Kidney (tissue), 14 donors: ENCODE measurements around the gene TTLL11. TPM values are rescaled to one million over a fixed set of nuclear protein-coding genes. Genes with fewer than 3 reads are reported as not detected.

Experiments used
- DNase-seq, 5 donors: peaks; one replicate each; pipeline ENCODE4 v3.0.0-alpha.2; 2013 to 2020
- FAIRE-seq: peaks from 2 replicates; lab custom pipeline; 2012; peaks lifted over from hg19 to GRCh38; lab: Jason Lieb, UNC
- H3K27ac ChIP-seq, 2 donors: one replicate each; pipeline ENCODE4 v1.7.0; 2013; ENCODE audit warnings: low read depth in 2 of 2, low read length in 2 of 2, inconsistent platforms in 1 of 2
- H3K27me3 ChIP-seq: one replicate; pipeline ENCODE4 v1.7.1; 2013; ENCODE audit warnings: low read length, inconsistent platforms; ENCODE audit not compliant: control insufficient read depth, insufficient read depth
- H3K36me3 ChIP-seq, 3 donors: one replicate each; pipeline versions ENCODE4 v1.7.0 to v1.7.1; 2013; ENCODE audit warnings: low read length in 3 of 3, control low read depth in 1 of 3, inconsistent platforms in 1 of 3; ENCODE audit not compliant: insufficient read depth in 3 of 3, control insufficient read depth in 2 of 3
- H3K4me1 ChIP-seq, 3 donors: one replicate each; pipeline versions ENCODE4 v1.7.0 to v1.7.1; 2013; ENCODE audit warnings: low read length in 3 of 3, inconsistent platforms in 1 of 3, low read depth in 1 of 3; ENCODE audit not compliant: control insufficient read depth in 2 of 3, insufficient read depth in 2 of 3
- H3K4me3 ChIP-seq, 3 donors: one replicate each; pipeline versions ENCODE4 v1.7.0 to v1.8.1; 2013; ENCODE audit warnings: low read length in 3 of 3, control low read depth in 1 of 3, inconsistent platforms in 1 of 3
- H3K9ac ChIP-seq, 3 donors: one replicate each; pipeline versions ENCODE4 v1.7.0 to v1.7.1; 2013; ENCODE audit warnings: low read length in 3 of 3, control low read depth in 1 of 3, inconsistent platforms in 1 of 3
- H3K9me3 ChIP-seq, 3 donors: one replicate each; pipeline versions ENCODE4 v1.7.0 to v1.7.1; 2013; ENCODE audit warnings: low read length in 3 of 3, control low read depth in 1 of 3, inconsistent platforms in 1 of 3; ENCODE audit not compliant: control insufficient read depth in 2 of 3, insufficient read depth in 1 of 3
- intact Hi-C: fragments of 100-400 bp; cut with DNase I; formaldehyde crosslinking; loops from one replicate; pipeline ENCODE4 v1.11.1; 2022
- polyA plus RNA-seq: library from polyadenylated mRNA; stranded (reverse); fragments of 350-450 nt; fragmentation: Illumina TruSeq; extraction: RNeasy Lipid Tissue Mini Kit (QIAGEN cat#74804); gene quantifications from one replicate; pipeline ENCODE4 v1.2.3, GENCODE V29; 2014; ENCODE audit warnings: low read depth, low replicate concordance; ENCODE audit not compliant: insufficient read depth
- total RNA-seq: library from RNA; stranded (reverse); fragmentation: NEBNext Ultra II Directional; extraction: Animal tissue kit (Norgen Biotek cat#: 25700); gene quantifications from one replicate; pipeline ENCODE4 v1.2.1, GENCODE V29; 2021
- TF ChIP-seq, protein P1 (sequence below): IDR thresholded peaks from 3 replicates; pipeline ENCODE4 v1.5.1; 2012; ENCODE audit warnings: mild to moderate bottlenecking, moderate library complexity, borderline replicate concordance; ENCODE audit not compliant: insufficient read depth; ENCODE audit errors: extremely low read depth
- donor health status: control.
- donor health status: control.
- donor health status: control.
- donor health status: control.
- donor health status: control.
- donor health status: DM: yes; HTN: yes; CAD: no.
- donor health status: Normal renal cell carcinoma (clear cell type).

TTLL11 gene
- total and polyA plus RNA-seq, 2 donors from 2014 or later, result 2.3 to 10.0 TPM

DNA sequence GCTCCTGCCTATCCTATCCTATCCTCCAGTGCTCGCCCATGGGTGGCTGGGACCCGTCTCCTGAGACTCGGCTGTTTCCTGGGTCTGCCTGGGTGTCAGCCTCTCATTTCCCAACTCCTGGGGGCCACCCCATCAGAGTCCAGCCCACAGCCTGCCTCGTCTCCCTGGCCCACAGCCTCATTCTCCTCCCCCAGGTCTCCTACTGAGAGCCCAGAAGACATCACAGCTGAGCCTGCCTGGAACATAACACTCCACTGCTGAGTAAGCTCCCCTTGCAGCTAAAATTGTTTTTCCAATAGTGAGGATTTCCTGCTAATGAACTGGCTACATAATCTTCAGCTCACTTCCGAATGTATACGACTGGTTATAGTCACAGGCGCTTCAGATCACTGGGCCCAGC is 95.3 kb downstream of the TTLL11 start:
- H3K4me3 ChIP-seq, result no peak overlapping the region
- no peaks in the 10 kb centered on the region for H3K4me1 ChIP-seq
- no peak overlapping the region for H3K9ac ChIP-seq
- H3K27ac ChIP-seq, result no peak overlapping the region
- TF ChIP-seq, protein P1, sequence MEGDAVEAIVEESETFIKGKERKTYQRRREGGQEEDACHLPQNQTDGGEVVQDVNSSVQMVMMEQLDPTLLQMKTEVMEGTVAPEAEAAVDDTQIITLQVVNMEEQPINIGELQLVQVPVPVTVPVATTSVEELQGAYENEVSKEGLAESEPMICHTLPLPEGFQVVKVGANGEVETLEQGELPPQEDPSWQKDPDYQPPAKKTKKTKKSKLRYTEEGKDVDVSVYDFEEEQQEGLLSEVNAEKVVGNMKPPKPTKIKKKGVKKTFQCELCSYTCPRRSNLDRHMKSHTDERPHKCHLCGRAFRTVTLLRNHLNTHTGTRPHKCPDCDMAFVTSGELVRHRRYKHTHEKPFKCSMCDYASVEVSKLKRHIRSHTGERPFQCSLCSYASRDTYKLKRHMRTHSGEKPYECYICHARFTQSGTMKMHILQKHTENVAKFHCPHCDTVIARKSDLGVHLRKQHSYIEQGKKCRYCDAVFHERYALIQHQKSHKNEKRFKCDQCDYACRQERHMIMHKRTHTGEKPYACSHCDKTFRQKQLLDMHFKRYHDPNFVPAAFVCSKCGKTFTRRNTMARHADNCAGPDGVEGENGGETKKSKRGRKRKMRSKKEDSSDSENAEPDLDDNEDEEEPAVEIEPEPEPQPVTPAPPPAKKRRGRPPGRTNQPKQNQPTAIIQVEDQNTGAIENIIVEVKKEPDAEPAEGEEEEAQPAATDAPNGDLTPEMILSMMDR, result no peak
- FAIRE-seq (no peak), DNase-seq (peak in 1 of 5 donors; percentile 26)
- H3K27me3 ChIP-seq, result no peaks in the 10 kb centered on the region
- H3K36me3 ChIP-seq, result no peaks in the 10 kb centered on the region
- intact Hi-C loops, result loop anchor here (10.0 kb wide), 1 partner anchor 443 kb away; no protein-coding TSS in a partner anchor
- no peaks in the 10 kb centered on the region for H3K9me3 ChIP-seq

DNA sequence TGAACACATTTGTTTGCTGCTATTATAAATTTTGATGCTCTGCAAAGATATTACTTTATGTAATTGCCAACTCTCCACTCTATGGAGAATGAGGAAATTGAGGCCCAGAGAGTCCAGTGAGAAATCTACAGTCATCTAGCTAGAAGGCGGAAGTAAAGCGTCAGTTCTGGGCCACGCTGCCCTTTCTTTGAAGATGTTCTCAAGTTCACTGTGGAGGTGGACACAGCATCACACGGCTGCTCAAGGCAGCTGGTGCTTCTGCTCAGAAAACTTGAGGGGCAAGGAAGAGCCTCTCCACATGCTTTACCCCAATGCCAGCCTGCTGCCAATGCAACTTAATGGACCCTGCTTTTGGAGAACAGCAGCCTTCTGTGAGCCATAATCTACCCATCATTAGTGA is 96.3 kb downstream of the TTLL11 start:
- H3K9ac ChIP-seq, result no peak overlapping the region
- no peak for FAIRE-seq
- no peaks in the 10 kb centered on the region for H3K36me3 ChIP-seq
- H3K9me3 ChIP-seq, result no peaks in the 10 kb centered on the region
- TF ChIP-seq, protein P1, result no peak
- H3K27ac ChIP-seq, result no peak overlapping the region
- H3K4me3 ChIP-seq, result no peak overlapping the region
- H3K4me1 ChIP-seq, result no peaks in the 10 kb centered on the region
- H3K27me3 ChIP-seq, result no peaks in the 10 kb centered on the region
- DNase-seq, result no peak
- intact Hi-C loops, result loop anchor here (10.0 kb wide), 1 partner anchor 442 kb away; no protein-coding TSS in a partner anchor

DNA sequence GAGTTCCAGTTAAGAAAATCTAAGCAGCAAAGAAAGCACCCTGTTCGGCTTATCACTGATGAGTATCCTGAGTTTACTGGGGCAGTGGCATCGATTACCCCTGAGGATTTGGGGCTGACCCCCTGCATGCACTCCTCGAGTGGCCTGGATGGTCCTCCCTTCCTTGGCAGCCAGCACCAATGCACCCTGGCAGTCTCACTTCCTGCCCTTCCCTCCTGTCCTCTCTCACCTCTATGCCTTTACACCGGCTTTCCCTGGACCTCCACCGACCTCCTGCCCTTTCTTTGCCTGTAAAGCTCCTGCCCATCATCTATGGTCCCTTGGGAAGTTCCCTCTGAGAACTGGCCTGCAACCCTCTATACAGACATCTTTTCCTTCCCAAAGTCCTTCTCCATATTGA is 97.1 kb downstream of the TTLL11 start:
- Histone ChIP-seq H3K27me3 (no peaks in the 10 kb centered on the region), H3K27ac (no peak overlapping the region), H3K9ac (no peak overlapping the region), H3K4me3 (no peak overlapping the region), H3K4me1 (no peaks in the 10 kb centered on the region), H3K36me3 (no peaks in the 10 kb centered on the region), H3K9me3 (no peaks in the 10 kb centered on the region)
- DNase-seq, result no peak
- TF ChIP-seq, protein P1, result no peak
- intact Hi-C loops, result loop anchor here (10.0 kb wide), 1 partner anchor 441 kb away; no protein-coding TSS in a partner anchor
- no peak for FAIRE-seq
